Mesendoderm (in vitro differentiated cells): ENCODE measurements around the gene SLC25A30.
"Not testable (repeated sequence)": the region's sequence is repeated elsewhere in the genome, so short reads cannot be mapped to it uniquely, and the experiment has no call there.

ENCODE experiments used
- DNase-seq: peaks from one replicate; pipeline ENCODE4 v3.0.0; 2013
- H2AK5ac ChIP-seq: 2 replicates; pipeline ENCODE4 v1.6.1; 2013; ENCODE audit warnings: low read length, inconsistent platforms
- H2BK120ac ChIP-seq: 2 replicates; pipeline ENCODE4 v1.6.1; 2013; ENCODE audit warnings: low read depth, mild to moderate bottlenecking, low read length, moderate library complexity, mixed read lengths
- H2BK15ac ChIP-seq: replicated peaks from 2 replicates; pipeline ENCODE4 v1.6.1; 2013; ENCODE audit warnings: low read depth, mild to moderate bottlenecking, moderate library complexity
- H2BK5ac ChIP-seq: 2 replicates; pipeline ENCODE4 v1.6.1; 2013; ENCODE audit warnings: low read length, inconsistent platforms
- H3K18ac ChIP-seq: 2 replicates; pipeline ENCODE4 v1.6.1; 2013; ENCODE audit warnings: mild to moderate bottlenecking, low read length, mixed read lengths
- H3K23ac ChIP-seq: one replicate; pipeline ENCODE4 v1.6.1; 2013; ENCODE audit warnings: low read length
- H3K27ac ChIP-seq: 2 replicates; pipeline ENCODE4 v1.5.1; 2013; ENCODE audit warnings: low read depth, mild to moderate bottlenecking, inconsistent platforms, low read length, moderate library complexity
- H3K27me3 ChIP-seq: 2 replicates; pipeline ENCODE4 v1.6.1; 2013; ENCODE audit warnings: low read length, control low read depth, mild to moderate bottlenecking, inconsistent platforms; ENCODE audit not compliant: insufficient read depth, poor library complexity
- H3K36me3 ChIP-seq: 2 replicates; pipeline ENCODE4 v1.6.1; 2013; ENCODE audit warnings: low read length, inconsistent platforms; ENCODE audit not compliant: control insufficient read depth, insufficient read depth
- H3K4ac ChIP-seq: one replicate; pipeline ENCODE4 v1.6.1; 2013; ENCODE audit warnings: low read depth, mild to moderate bottlenecking, low read length, moderate library complexity
- H3K4me1 ChIP-seq: 2 replicates; pipeline ENCODE4 v1.6.1; 2013; ENCODE audit warnings: low read depth, low read length, inconsistent platforms; ENCODE audit not compliant: control insufficient read depth
- H3K4me2 ChIP-seq: 2 replicates; pipeline ENCODE4 v1.6.1; 2013; ENCODE audit warnings: low read length
- H3K4me3 ChIP-seq: 2 replicates; pipeline ENCODE4 v1.5.1; 2013; ENCODE audit warnings: mild to moderate bottlenecking, low read length
- H3K56ac ChIP-seq: one replicate; pipeline ENCODE4 v1.6.1; 2013; ENCODE audit warnings: low read length
- H3K79me1 ChIP-seq: 2 replicates; pipeline ENCODE4 v1.6.1; 2013; ENCODE audit warnings: low read length, inconsistent platforms
- H3K79me2 ChIP-seq: 2 replicates; pipeline ENCODE4 v1.6.1; 2013; ENCODE audit warnings: mild to moderate bottlenecking, low read length; ENCODE audit not compliant: control insufficient read depth, insufficient read depth
- H3K9ac ChIP-seq: 2 replicates; pipeline ENCODE4 v1.6.1; 2013; ENCODE audit warnings: low read length, inconsistent platforms
- H4K5ac ChIP-seq: one replicate; pipeline ENCODE4 v1.6.1; 2013; ENCODE audit warnings: low read length
- H4K8ac ChIP-seq: one replicate; pipeline ENCODE4 v1.6.1; 2013; ENCODE audit warnings: low read depth, mild to moderate bottlenecking, control low read depth, low read length, moderate library complexity
- WGBS: extraction: QIAGEN DNeasy Blood & Tissue Kit; methylation state at CpG from one replicate; pipeline ENCODE4 v1.1.7; 2013; ENCODE audit warnings: low lambda C conversion rate, missing lambda C conversion rate; ENCODE audit not compliant: insufficient coverage; ENCODE audit errors: extremely low coverage; 5-methylcytosine and 5-hydroxymethylcytosine counted together

The SLC25A30 gene

GRCh38 chr13:45419945-45420344, 1.8 kb upstream of the SLC25A30 start:
- no CpG with 5 or more reads among the region's 1 CpG for WGBS
- Histone ChIP-seq H3K36me3 (no peaks in the 10 kb centered on the region), H3K4me1 (no peaks in the 10 kb centered on the region), H3K27me3 (no peaks in the 10 kb centered on the region), H4K5ac (no peak overlapping the region), H3K18ac (no peak overlapping the region), H3K4me3 (no peak overlapping the region), H2BK15ac (no peak overlapping the region), H3K4me2 (no peak overlapping the region), H2AK5ac (no peak overlapping the region), H3K9ac (no peak overlapping the region), H3K23ac (no peak overlapping the region), H4K8ac (no peak overlapping the region), H2BK120ac (no peak overlapping the region), H2BK5ac (no peak overlapping the region), H3K56ac (no peak overlapping the region), H3K79me1 (no peaks in the 10 kb centered on the region), H3K79me2 (no peaks in the 10 kb centered on the region), H3K4ac (no peak overlapping the region), H3K27ac (no peak overlapping the region)
- no peak for DNase-seq

GRCh38 chr13:45419389-45419788, 1.2 kb upstream of the SLC25A30 start:
- H3K4me3 ChIP-seq, H3K18ac ChIP-seq, H3K4me1 ChIP-seq, H3K27ac ChIP-seq, H2BK5ac ChIP-seq, H3K9ac ChIP-seq, DNase-seq, H2BK120ac ChIP-seq, H3K56ac ChIP-seq, H3K4me2 ChIP-seq, H2AK5ac ChIP-seq, H3K23ac ChIP-seq, H3K27me3 ChIP-seq, H2BK15ac ChIP-seq, H3K4ac ChIP-seq, H3K36me3 ChIP-seq, H3K79me1 ChIP-seq, H4K5ac ChIP-seq, H3K79me2 ChIP-seq, H4K8ac ChIP-seq: not testable (repeated sequence)
- no CpG with 5 or more reads among the region's 16 CpGs for WGBS

- no peak overlapping the region for H2BK15ac ChIP-seq
- H3K4me1 ChIP-seq = no peaks in the 10 kb centered on the region
- H3K23ac ChIP-seq = no peak overlapping the region
- H3K27ac ChIP-seq = no peak overlapping the region
- no peak overlapping the region for H3K4ac ChIP-seq
- no peak overlapping the region for H2AK5ac ChIP-seq
- no peaks in the 10 kb centered on the region for H3K79me2 ChIP-seq
- no peak overlapping the region for H2BK120ac ChIP-seq
- H3K18ac ChIP-seq = no peak overlapping the region
- no peak overlapping the region for H4K8ac ChIP-seq
- no peak for DNase-seq
- no peak overlapping the region for H2BK5ac ChIP-seq
- WGBS = no CpG with 5 or more reads among the region's 10 CpGs
- no peaks in the 10 kb centered on the region for H3K79me1 ChIP-seq
- H3K36me3 ChIP-seq = no peaks in the 10 kb centered on the region
- no peak overlapping the region for H3K9ac ChIP-seq
- no peaks in the 10 kb centered on the region for H3K27me3 ChIP-seq
- no peak overlapping the region for H3K4me3 ChIP-seq
- peak overlapping the region; percentile 34 for H3K56ac ChIP-seq
- no peak overlapping the region for H4K5ac ChIP-seq
- no peak overlapping the region for H3K4me2 ChIP-seq
Observed at GRCh38 chr13:45416516-45417128, 1.6 kb downstream of the SLC25A30 start.

DNA sequence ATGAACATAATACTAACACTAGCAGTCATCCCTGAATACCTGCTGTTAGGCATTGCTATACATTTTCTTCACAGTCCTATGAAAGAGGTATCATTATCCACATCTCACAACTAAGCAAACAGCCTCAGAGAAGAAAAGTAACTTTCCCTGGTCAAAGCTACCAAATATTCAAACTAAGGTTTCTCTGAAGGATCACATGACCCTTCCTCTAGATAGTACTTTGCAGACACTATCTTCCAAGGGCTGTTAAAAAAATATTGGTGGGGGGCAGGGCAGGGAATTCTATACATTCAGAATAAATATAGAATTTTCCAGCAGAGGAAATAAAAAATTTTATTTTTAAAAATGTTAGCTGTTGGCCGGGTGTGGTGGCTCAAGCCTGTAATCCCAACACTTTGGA, 3.1 kb downstream of the SLC25A30 start:
- Histone ChIP-seq H3K4me2 (no peak overlapping the region), H3K79me2 (no peaks in the 10 kb centered on the region), H3K4me3 (no peak overlapping the region), H4K5ac (no peak overlapping the region), H2BK120ac (no peak overlapping the region), H2BK15ac (no peak overlapping the region), H3K9ac (no peak overlapping the region), H3K56ac (no peak overlapping the region), H3K27ac (no peak overlapping the region), H3K4ac (no peak overlapping the region), H3K27me3 (no peaks in the 10 kb centered on the region), H3K36me3 (no peaks in the 10 kb centered on the region), H4K8ac (no peak overlapping the region), H3K23ac (no peak overlapping the region), H2AK5ac (no peak overlapping the region), H2BK5ac (no peak overlapping the region), H3K79me1 (no peaks in the 10 kb centered on the region), H3K18ac (no peak overlapping the region), H3K4me1 (no peaks in the 10 kb centered on the region)
- WGBS = no CpG with 5 or more reads among the region's 1 CpG
- no peak for DNase-seq

DNA sequence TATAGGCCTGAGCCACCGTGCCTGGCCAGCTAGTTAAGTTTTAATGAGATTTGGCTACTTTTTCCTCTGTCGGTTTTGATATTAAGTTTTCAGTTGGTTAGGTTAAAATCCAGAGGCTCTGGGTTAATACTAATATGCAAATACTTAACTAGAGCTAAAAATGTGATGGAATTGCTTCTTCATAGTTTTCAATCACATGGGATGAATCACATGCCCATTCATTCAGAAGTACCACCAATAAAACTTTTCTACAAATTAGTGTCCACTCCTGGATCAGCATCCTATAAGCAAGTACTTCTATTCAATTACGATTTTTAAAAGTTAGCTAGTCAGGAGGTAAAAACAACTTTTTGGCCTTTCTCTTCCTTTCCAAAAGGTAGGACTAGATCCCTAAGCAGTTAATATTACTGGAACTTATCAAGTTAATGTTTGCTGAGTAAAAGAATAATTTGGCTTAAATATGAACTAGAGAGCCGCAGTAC, 4.3 kb downstream of the SLC25A30 start:
- Histone ChIP-seq H3K9ac (no peak overlapping the region), H3K56ac (no peak overlapping the region), H2BK15ac (no peak overlapping the region), H3K27ac (no peak overlapping the region), H2BK5ac (no peak overlapping the region), H3K4me3 (no peak overlapping the region), H4K5ac (no peak overlapping the region), H3K18ac (no peak overlapping the region), H3K4me2 (no peak overlapping the region), H4K8ac (no peak overlapping the region), H3K27me3 (no peaks in the 10 kb centered on the region), H2AK5ac (no peak overlapping the region), H3K36me3 (no peaks in the 10 kb centered on the region), H3K4me1 (no peaks in the 10 kb centered on the region), H3K23ac (no peak overlapping the region), H3K79me2 (no peaks in the 10 kb centered on the region), H2BK120ac (no peak overlapping the region), H3K4ac (no peak overlapping the region), H3K79me1 (no peaks in the 10 kb centered on the region)
- DNase-seq = no peak
- no CpG with 5 or more reads among the region's 4 CpGs for WGBS
